HS-5 (cell line): Measurements from ENCODE around the gene THBS3.
A peak's percentile ranks its signal among the peaks of the same experiment; 100 is the strongest.
"Not testable (repeated sequence)": the region's sequence is repeated elsewhere in the genome, so short reads cannot be mapped to it uniquely, and the experiment has no call there.

Source experiments
- DNase-seq: peaks from one replicate; pipeline ENCODE4 v3.0.0-alpha.2; 2012; ENCODE audit warnings: low read depth

The THBS3 gene

DNA sequence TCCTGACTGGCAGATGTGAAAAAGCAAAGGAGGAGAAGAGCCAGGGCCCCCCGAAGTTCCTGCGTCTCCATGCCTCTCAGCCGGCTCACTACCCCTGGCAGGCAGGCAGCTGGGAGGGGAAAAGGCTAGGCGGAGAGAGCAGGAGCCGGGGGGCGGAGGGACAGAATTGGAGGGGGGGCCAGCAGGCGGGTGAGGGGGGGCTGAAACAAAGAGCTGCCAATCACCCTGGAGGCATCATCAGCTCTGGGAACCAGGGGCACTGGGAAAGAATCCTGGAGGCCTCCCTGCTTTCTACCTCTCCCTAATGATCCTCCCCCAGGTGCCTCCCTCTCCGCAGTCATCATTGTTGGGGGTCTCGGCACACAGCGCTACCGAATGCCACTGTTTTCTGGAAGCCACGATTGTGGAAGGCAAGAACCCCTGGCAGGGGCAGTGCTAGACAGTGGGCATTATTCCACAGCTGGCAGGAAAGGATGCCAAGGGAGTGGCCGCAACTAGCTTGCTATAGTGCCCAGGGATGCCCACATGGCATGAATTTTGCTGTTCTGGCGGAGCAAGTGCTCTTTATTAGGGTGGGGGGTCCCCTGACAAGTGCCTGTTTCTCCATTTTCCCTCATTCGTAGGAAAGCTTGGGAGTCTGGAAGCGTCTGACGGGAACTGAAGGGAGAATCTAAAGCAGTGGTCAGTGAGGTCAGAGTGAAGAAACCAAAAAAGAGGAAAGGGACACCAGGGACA, at the start of gene THBS3:
THBS3 (minus strand) TSS at position 92 of the 735 bp plus-strand sequence; CDS start at position 71, 21 bp downstream.
- no peak for DNase-seq

- no peak for DNase-seq
These were observed 48.6 kb upstream of the THBS3 start for GRCh38 chr1:155256058-155256852.

DNA sequence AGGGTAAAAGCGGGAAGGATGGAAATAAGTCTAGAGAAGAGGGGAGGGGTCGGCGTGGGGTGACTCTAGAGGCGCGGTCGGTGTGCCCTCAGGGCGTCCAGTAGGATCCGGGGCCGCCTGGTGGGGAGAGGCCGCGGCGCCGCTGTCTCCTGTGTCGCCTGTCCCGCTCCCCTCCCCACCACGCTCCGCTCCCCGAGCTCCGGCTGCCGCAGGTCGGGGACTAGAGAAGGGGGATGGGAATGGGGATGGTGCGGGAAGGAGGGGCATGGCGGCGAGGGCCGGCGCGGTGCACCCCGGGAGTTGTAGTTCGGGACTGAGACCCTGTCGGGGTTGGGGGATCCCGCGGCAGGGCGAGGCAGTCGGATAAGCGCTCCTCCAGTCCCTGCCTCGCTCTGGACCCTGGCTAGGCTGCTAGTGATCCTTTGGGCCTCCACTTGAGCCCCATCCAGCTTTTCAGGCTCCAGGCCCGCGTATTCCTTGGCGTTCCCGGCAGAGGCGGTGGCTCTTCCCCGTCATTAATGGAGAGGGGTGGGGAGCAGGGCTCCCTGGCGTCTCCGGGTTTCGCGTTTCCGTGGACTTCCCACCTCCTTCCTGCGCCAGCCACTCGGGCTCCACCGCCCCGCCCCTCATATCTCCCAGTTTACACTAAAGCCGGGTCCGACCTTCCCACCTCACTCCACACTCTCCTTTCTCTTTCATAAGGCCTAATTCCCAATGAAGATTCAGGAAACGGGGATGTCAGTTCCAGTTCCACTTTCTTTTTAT, 47.7 kb upstream of the THBS3 start, which contains the start of gene ENTREP3:
ENTREP3 (minus strand) TSS at position 241 of the 765 bp plus-strand sequence. CDS start 606 bp downstream, outside the sequence.
- no peak for DNase-seq

DNA sequence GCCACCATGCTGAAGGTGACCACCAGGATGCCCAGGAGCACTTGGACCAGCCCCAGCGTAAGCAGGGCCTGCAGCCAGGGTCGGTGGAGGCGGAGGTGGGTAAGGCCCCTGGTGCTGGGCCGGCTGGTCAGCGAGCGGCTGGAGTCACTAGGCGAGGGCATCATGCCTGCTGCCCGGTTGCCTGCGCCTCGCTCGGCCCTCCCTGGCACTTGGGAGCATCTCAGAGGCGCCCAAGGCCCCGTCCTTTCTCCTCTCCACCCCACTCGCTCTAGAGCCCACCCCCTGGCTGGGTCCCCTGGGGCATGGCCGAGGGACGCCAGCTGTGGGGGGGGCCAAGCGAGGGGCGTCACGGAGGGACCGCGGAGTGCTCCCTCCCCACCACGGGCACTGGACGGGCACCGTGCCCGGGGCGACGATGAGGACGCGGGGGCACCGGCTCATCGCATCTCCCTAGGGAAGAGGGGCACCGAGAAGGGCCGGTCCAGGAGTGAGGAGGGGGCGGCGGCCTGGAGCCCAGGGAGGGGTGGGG, 47.1 kb upstream of the THBS3 start:
- no peak for DNase-seq

DNA sequence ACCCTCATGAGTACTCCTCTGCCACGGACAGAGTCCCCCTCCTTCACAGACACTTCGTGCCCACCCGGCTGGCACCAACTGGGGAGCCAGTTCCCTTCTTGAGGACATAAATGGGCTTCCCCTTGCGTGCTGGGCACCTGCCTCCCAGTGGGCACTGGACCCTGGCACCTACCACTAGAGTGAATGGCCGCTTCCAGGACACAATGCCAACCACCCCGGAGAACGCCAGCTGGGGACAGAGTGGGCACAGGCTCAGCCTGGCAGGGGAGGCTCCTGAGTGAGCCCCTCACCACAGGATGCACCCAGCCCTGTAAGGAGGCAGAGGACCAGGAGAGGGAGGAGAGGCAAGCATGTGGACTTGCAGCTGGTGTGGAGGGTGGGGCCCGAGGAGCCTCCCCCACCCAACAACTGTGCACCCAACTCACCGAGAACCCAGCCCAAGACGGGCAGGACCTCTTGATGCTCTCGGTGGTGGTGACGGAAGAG, 46.6 kb upstream of the THBS3 start:
- DNase-seq, result no peak

- no peak for DNase-seq
These were observed 46.1 kb upstream of the THBS3 start for GRCh38 chr1:155253797-155254196.

DNA sequence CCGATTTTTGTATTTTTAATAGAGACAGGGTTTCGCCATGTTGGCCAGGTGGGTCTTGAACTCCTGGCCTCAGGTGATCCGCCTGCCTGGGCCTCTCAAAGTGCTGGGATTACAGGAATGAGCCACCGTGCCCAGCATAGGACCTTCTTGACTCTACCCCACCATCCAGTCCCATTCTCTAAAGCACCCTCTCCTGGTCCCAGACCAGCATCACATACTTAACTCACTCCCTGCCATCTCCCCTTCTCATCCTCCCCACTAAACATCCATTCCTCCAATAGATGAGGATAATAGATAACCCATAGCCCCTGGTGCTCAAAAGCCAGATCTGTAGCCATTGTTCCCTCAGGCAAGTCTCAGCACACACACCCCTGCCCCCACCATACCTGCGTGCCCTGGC, 45.5 kb upstream of the THBS3 start:
- DNase-seq, result no peak

DNA sequence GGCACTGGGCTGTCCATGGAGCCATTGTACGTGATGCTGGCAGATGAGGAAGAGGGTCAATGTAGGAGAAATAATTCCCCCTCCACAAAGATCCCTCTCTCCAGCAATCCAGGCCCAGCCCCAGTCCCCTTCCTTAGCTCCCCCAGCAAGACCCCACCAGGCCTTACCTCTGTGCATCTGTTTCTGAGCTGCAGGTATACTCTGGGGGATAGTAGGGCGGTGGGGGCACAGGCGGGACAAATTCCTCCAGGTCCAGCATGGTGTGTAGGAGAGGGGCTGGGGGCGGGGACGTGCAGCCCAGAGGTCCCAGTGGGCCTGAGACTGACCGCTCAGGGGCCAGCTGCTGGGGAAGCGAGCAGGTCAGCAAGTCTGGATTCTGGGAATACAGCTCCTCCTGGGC, 43.9 kb upstream of the THBS3 start:
- no peak for DNase-seq

DNA sequence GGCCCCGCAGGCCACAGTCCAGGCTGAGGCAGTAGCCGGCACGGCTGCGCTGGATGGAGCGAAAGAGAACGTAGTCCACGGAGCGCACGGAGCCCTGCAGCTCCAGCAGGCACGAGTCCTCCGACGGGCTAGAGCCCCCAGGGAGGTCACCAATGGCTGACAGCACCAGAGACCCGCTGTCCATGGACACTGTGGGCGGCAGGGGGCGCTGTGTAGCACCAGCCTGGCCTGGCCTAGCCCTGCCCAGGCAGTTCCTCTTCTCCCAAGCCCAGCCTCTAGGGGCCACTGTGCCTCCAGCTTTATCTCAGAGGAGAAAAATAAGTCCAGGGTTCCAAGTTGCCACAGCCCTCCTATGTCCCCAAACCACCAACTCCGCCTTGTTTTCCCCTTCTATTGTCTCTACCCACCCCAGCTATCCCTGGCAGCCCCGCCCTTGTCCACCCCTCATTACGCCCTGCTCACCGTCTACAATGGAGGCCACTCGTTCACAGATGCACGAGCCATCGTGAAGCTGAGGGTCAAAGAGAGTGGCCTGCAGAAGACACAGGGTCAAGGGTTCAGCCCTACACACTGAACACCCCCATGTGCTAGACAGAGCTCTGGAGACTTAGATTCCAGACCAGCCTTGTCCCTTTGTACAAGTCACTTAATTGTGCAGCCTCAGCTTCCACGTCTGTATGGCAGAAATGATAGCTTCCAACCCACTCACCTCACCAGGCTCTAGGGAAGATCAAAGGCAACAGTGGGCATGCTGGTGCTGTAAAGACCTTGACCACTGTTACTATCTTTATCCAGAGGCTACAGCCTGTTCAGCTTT, 43.1 kb upstream of the THBS3 start:
- DNase-seq, result peak; percentile 52

DNA sequence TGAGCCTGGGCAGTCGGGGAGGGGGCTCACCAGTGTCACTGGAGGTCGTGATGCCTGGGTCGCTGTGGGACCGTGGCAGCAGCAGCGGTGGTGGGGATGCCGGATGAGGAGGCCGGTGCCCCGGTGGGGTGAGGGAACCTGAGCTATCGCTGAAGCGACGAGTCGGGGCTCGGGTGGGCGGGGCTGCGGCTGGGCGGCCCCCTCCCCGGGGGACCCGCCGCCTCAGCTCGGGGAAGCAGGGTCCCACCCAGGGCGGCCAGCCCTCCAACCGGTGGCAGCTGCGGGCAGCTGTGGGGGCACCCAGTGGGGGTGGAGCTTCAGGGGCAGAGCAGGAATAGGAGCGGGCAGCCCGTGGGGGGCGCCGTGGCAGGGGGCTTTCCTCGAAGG, 42.5 kb upstream of the THBS3 start:
- DNase-seq, result no peak

GRCh38 chr1:155247667-155248553, 40.2 kb upstream of the THBS3 start:
- no peak for DNase-seq

- DNase-seq, result not testable (repeated sequence)
These were observed 39.1 kb upstream of the THBS3 start for GRCh38 chr1:155246796-155247195.

- no peak for DNase-seq
These were observed 37.4 kb upstream of the THBS3 start for GRCh38 chr1:155245163-155245524.

GRCh38 chr1:155244368-155245162, 36.9 kb upstream of the THBS3 start:
- peak; percentile 97 for DNase-seq

- DNase-seq, result no peak
These were observed 35.2 kb upstream of the THBS3 start for GRCh38 chr1:155242805-155243358.

- no peak for DNase-seq
These were observed 34.2 kb upstream of the THBS3 start for GRCh38 chr1:155241841-155242264.

- peak; percentile 75 for DNase-seq
These were observed 33.5 kb upstream of the THBS3 start for GRCh38 chr1:155241069-155241679.

GRCh38 chr1:155236451-155236850, 28.8 kb upstream of the THBS3 start:
- no peak for DNase-seq

DNA sequence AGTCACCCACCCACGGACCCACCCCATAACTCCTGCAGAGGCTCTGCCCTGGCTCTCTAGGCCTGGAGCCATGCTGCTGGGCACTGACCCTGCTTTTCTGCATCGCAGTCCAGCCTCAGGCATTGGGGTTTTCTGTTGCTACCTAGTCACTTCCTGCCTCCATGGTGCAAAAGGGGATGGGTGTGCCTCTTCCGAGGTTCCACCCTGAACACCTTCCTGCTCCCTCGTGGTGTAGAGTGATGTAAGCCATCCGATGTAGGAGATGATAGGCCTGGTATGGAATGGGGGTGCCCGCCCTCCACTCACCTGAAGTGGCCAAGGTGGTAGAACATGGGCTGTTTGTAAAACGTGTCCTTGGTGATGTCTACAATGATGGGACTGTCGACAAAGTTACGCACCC, 27.7 kb upstream of the THBS3 start:
- DNase-seq, result not testable (repeated sequence)
